Peyer's patch (tissue), 4 donors: ENCODE results near the gene TFF2.

Experiments
- POLR2A ChIP-seq, 2 donors: fragments of 450-650 bp; IDR thresholded peaks; one replicate each; pipeline ENCODE4 v1.5.1; 2017; ENCODE audit warnings: antibody characterized with exemption in 2 of 2, mild to moderate bottlenecking in 2 of 2, moderate library complexity in 2 of 2
- TF ChIP-seq, protein P1 (sequence below), 6 experiments: fragments of 450-650 bp in 4 of 6; fragments of 200-600 bp in 2 of 6; sonication (generic) in 1 of 6; IDR thresholded peaks; one replicate each; pipeline ENCODE4 v1.5.1; 2017 to 2019; ENCODE audit warnings: antibody characterized with exemption in 6 of 6, mild to moderate bottlenecking in 3 of 6, moderate library complexity in 1 of 6

GRCh38 chr21:42388740-42389448, 38.1 kb upstream of the TFF2 start:
- TF ChIP-seq POLR2A (IDR thresholded peaks at IDR 0.05): no peak
- TF ChIP-seq, protein P1, sequence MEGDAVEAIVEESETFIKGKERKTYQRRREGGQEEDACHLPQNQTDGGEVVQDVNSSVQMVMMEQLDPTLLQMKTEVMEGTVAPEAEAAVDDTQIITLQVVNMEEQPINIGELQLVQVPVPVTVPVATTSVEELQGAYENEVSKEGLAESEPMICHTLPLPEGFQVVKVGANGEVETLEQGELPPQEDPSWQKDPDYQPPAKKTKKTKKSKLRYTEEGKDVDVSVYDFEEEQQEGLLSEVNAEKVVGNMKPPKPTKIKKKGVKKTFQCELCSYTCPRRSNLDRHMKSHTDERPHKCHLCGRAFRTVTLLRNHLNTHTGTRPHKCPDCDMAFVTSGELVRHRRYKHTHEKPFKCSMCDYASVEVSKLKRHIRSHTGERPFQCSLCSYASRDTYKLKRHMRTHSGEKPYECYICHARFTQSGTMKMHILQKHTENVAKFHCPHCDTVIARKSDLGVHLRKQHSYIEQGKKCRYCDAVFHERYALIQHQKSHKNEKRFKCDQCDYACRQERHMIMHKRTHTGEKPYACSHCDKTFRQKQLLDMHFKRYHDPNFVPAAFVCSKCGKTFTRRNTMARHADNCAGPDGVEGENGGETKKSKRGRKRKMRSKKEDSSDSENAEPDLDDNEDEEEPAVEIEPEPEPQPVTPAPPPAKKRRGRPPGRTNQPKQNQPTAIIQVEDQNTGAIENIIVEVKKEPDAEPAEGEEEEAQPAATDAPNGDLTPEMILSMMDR (IDR thresholded peaks at IDR 0.05): no peak
